Chondrocyte (in vitro differentiated cells): ENCODE data around the gene MYBBP1A. TPM values are rescaled to one million over a fixed set of nuclear protein-coding genes. Genes with fewer than 3 reads are reported as not detected.

Experiments
- DNase-seq: peaks from one replicate; pipeline ENCODE4 v3.0.0; 2021; ENCODE audit warnings: mixed read lengths, low spot score
- H3K27ac Mint-ChIP-seq: one replicate; pipeline ENCODE4 v1.8.0; 2021; ENCODE audit warnings: mild to moderate bottlenecking, moderate library complexity, mixed read lengths; ENCODE audit not compliant: unreplicated experiment
- H3K27me3 Mint-ChIP-seq: 2 replicates; pipeline ENCODE4 v1.8.0; 2021; ENCODE audit warnings: low read depth, mixed read lengths
- H3K36me3 Mint-ChIP-seq: 2 replicates; pipeline ENCODE4 v1.8.0; 2021; ENCODE audit warnings: low read depth, mixed read lengths
- H3K4me1 Mint-ChIP-seq: 2 replicates; pipeline ENCODE4 v1.8.0; 2021; ENCODE audit warnings: low read depth, mild to moderate bottlenecking, mixed read lengths
- H3K4me3 Mint-ChIP-seq: one replicate; pipeline ENCODE4 v1.8.0; 2021; ENCODE audit warnings: mild to moderate bottlenecking, moderate library complexity, mixed read lengths; ENCODE audit not compliant: unreplicated experiment
- H3K9me3 Mint-ChIP-seq: 2 replicates; pipeline ENCODE4 v1.8.0; 2021; ENCODE audit warnings: low read depth, mixed read lengths
- total RNA-seq: library from RNA; stranded (reverse); gene quantifications from 3 replicates; pipeline ENCODE4 v1.2.1, GENCODE V29; 2021
- TF ChIP-seq, protein P1 (sequence below): fragments of 200-600 bp; sonication (generic); IDR thresholded peaks from 2 replicates; pipeline ENCODE4 v1.5.0; 2021; ENCODE audit warnings: antibody characterized with exemption, mild to moderate bottlenecking, moderate library complexity

The MYBBP1A gene
- total RNA-seq, 1 donor from 2014 or later, result 33.6 TPM

DNA sequence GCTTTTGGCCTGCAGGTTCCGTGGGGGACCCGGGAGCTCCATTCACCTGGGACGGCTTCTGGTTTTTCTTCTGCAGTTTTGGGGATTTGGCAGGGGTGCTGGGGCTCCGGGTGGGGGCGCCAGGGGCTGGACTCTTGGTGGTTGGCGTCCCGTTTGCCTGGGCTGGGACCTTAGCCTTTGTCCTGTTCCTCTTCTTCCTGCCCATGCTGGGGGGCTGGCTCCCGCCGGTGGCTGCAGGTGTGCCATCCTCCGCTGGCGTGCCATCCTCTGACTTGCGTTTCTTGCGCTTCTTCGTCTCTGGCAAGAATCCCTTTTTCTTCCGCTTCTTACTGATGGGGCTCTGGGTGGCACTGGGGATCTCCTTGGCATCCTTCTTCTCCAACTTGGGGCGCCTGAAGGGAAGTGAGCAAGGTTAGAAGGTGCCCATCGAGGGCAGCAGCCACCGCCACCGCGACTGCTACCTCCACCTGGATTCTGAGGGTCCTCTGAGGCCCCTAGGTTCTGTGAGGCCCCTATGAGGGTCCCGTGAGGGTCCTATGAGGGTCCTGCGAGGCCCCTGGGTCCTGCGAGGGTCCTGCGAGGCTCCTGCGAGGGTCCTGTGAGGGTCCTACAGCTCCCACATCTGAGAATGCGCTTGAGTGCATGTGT lies 15.5 kb downstream of the MYBBP1A start:
- no peak overlapping the region for H3K4me3 Mint-ChIP-seq
- no peaks in the 10 kb centered on the region for H3K9me3 Mint-ChIP-seq
- H3K4me1 Mint-ChIP-seq, result no peaks in the 10 kb centered on the region
- no peaks in the 10 kb centered on the region for H3K27me3 Mint-ChIP-seq
- TF ChIP-seq, protein P1, sequence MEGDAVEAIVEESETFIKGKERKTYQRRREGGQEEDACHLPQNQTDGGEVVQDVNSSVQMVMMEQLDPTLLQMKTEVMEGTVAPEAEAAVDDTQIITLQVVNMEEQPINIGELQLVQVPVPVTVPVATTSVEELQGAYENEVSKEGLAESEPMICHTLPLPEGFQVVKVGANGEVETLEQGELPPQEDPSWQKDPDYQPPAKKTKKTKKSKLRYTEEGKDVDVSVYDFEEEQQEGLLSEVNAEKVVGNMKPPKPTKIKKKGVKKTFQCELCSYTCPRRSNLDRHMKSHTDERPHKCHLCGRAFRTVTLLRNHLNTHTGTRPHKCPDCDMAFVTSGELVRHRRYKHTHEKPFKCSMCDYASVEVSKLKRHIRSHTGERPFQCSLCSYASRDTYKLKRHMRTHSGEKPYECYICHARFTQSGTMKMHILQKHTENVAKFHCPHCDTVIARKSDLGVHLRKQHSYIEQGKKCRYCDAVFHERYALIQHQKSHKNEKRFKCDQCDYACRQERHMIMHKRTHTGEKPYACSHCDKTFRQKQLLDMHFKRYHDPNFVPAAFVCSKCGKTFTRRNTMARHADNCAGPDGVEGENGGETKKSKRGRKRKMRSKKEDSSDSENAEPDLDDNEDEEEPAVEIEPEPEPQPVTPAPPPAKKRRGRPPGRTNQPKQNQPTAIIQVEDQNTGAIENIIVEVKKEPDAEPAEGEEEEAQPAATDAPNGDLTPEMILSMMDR, result no peak
- DNase-seq, result no peak
- H3K36me3 Mint-ChIP-seq, result peaks cover 13% of the 10 kb centered on the region
- no peak overlapping the region for H3K27ac Mint-ChIP-seq

DNA sequence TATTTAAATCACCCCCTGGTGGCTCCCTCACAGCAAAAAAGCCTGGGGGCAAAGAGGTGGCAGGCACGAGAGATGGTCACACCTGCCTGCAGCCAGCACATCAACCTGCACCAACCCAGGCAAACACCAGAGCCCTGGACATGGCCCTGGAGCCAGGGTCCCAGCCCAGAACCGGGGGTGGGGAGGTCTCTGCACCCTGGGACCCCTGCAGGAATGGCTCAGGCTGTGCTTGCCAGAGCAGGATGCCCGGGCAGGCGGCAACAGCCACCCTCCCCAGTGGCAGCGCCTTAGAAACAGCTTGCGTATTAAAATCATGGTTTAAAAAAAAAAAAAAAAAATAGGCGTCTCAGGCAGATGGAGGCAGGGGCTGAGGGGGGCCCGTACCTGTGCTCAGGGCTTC lies 16.2 kb downstream of the MYBBP1A start:
- TF ChIP-seq, protein P1, result no peak
- no peaks in the 10 kb centered on the region for H3K27me3 Mint-ChIP-seq
- DNase-seq, result no peak
- H3K27ac Mint-ChIP-seq, result no peak overlapping the region
- H3K36me3 Mint-ChIP-seq, result peaks cover 12% of the 10 kb centered on the region
- no peaks in the 10 kb centered on the region for H3K4me1 Mint-ChIP-seq
- H3K9me3 Mint-ChIP-seq, result no peaks in the 10 kb centered on the region
- H3K4me3 Mint-ChIP-seq, result no peak overlapping the region

DNA sequence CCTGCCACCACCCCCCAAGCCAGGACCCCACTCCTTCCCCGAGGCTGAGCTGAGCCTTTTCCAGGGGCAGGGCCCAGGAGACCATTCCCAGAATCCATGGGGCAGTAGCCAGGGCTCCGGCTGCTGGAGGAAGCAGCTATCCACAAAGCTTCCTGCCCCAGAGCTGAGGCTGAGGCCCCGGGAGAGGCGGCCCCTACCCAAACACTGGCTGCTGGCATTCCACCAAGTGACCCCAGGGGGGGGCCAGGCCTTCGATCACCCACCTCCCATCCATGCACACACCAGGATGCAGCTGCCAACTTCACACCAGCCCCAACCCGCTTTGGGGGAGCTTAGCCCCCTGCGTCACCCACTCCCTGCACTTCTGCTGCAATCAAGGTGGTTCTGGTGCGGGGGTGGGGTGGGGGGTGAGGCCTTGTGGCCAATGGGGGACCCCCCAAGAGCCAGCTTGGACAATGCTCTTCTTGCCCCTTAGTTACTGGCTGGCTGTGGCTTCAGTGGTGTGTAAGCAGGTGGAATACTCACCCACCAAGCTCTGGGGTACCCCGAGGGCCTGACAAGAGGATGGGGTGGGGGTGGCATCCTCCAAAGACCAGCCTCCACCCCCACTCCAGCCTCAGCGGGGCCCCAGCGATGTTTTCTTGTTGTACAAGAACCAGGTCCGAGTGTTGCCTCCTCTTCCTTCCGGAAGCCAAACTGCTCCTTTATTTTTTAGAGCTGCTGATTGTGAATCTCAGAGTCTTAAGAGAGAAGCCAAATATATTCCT lies 16.8 kb downstream of the MYBBP1A start:
- no peaks in the 10 kb centered on the region for H3K27me3 Mint-ChIP-seq

DNA sequence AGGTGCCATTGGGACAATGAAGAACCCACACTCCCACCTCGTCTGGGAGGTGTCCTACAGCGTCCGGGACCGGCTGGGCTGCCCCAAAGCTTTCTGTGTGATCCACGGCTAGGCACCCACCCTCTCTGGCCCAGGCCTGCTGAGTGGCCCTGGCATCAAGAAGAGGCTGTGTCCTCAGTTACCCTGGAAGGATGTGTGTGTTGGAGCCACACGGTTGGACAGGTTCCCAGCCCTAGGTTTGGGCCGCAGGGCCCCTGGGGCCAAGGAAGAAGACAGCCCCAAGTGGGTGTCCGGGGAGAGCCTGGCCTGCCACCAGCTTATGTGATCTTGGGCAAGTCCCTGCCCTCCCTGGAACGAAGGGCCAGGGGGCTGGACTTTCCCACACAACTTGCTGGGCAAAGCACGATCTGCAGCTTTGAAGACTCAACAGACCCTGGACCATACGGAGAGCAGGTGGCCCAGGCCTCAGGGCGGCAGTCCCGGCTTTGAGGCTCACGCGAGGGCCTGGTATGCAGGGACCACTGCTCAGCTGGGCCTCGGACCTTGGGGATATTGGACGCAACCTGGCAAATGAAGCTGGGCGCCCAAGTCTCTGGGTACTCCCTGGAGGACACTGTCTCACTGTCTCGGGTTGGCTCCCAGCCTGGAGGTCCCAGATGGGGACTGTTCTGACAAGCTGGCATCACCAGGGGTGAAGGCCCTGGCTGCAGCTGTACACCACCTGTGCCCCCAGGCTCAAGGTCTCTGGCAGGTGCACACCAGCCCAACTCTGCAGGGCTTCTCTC lies 17.5 kb downstream of the MYBBP1A start:
- peaks cover 10% of the 10 kb centered on the region for H3K36me3 Mint-ChIP-seq
- no peak overlapping the region for H3K4me3 Mint-ChIP-seq
- no peaks in the 10 kb centered on the region for H3K4me1 Mint-ChIP-seq
- H3K9me3 Mint-ChIP-seq, result no peaks in the 10 kb centered on the region
- TF ChIP-seq, protein P1, result no peak
- no peaks in the 10 kb centered on the region for H3K27me3 Mint-ChIP-seq
- no peak for DNase-seq
- H3K27ac Mint-ChIP-seq, result no peak overlapping the region

More for the DNA sequence above, 16.8 kb downstream of the MYBBP1A start:
- H3K9me3 Mint-ChIP-seq, result no peaks in the 10 kb centered on the region
- TF ChIP-seq, protein P1, result no peak
- peaks cover 10% of the 10 kb centered on the region for H3K36me3 Mint-ChIP-seq
- no peak overlapping the region for H3K27ac Mint-ChIP-seq
- H3K4me3 Mint-ChIP-seq, result no peak overlapping the region
- DNase-seq, result no peak
- no peaks in the 10 kb centered on the region for H3K4me1 Mint-ChIP-seq

DNA sequence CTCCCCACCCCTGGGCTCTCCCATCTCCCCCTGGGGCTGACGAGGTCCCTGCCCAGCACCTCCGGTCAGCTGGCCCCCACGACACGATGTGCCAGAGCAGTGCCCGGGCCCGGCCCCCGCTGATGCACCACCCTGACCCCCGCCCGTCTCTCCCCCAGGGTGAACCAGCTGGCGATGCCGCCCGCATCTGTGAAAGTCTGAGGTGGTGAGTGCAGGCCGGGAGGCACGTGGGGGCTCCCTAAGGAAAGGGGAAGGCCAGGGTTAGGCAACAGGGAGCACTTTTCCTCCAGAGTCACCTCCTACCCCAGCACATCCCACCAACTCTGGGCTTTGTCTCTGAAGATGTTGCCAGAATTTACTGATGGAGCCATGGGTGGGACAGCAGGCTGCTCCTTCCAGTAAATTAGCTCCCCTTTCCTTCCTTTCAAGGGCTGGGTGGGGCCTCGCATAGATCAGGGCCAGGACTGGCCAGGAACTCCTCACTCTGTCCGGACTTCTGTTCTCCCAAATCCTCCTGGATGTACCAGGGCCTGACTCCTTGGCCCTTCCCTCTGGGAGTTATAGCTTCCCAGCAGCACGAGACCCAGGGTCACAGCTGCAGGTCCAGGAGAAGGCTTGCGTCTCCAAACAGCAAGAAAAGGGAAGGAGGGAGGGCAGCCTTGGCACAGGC lies 18.3 kb downstream of the MYBBP1A start:
- no peak for DNase-seq
- no peak overlapping the region for H3K27ac Mint-ChIP-seq
- no peak overlapping the region for H3K4me3 Mint-ChIP-seq
- TF ChIP-seq, protein P1, result no peak
- no peaks in the 10 kb centered on the region for H3K4me1 Mint-ChIP-seq
- peaks cover 3% of the 10 kb centered on the region for H3K27me3 Mint-ChIP-seq
- peaks cover 6% of the 10 kb centered on the region for H3K36me3 Mint-ChIP-seq
- no peaks in the 10 kb centered on the region for H3K9me3 Mint-ChIP-seq
